Testis (tissue), 3 donors: ENCODE measurements around the gene TIAM1. TPM values are rescaled to one million over a fixed set of nuclear protein-coding genes. Genes with fewer than 3 reads are reported as not detected.

Experiments used
- DNase-seq: peaks from one replicate; pipeline ENCODE4 v3.0.0-alpha.2; 2019
- H3K27ac ChIP-seq, 2 donors: fragments of 200-600 bp; sonication (generic); one replicate each; pipeline ENCODE4 v1.5.1; 2019
- H3K27me3 ChIP-seq: fragments of 200-600 bp; sonication (generic); one replicate; pipeline ENCODE4 v1.5.1; 2019
- H3K36me3 ChIP-seq: fragments of 200-600 bp; sonication (generic); one replicate; pipeline ENCODE4 v1.5.1; 2017; ENCODE audit warnings: low read depth; ENCODE audit errors: missing control alignments
- H3K4me1 ChIP-seq: fragments of 200-600 bp; sonication (generic); one replicate; pipeline ENCODE4 v1.5.1; 2019
- H3K4me3 ChIP-seq, 2 donors: fragments of 200-600 bp; sonication (generic); one replicate each; pipeline ENCODE4 v1.5.1; 2017 to 2019
- H3K9me3 ChIP-seq: fragments of 200-600 bp; sonication (generic); one replicate; pipeline ENCODE4 v1.5.1; 2017
- POLR2A ChIP-seq: fragments of 450-650 bp; IDR thresholded peaks from one replicate; pipeline ENCODE4 v1.6.1; 2017; ENCODE audit warnings: antibody characterized with exemption, mild to moderate bottlenecking, moderate library complexity
- WGBS, 2 donors: methylation state at CpG; one replicate each; pipeline ENCODE4 v1.1.5; 2018; 5-methylcytosine and 5-hydroxymethylcytosine counted together
- intact Hi-C: fragments of 100-400 bp; cut with DNase I; formaldehyde crosslinking; loops from one replicate; pipeline ENCODE4 v1.15.1; 2023; ENCODE audit warnings: low total_unique reads
- polyA plus RNA-seq: library from polyadenylated mRNA; stranded (reverse); fragments of 350-450 nt; fragmentation: Illumina TruSeq; extraction: RNeasy Lipid Tissue Mini Kit (QIAGEN cat#74804); gene quantifications from one replicate; pipeline ENCODE4 v1.2.3, GENCODE V29; 2014; ENCODE audit warnings: low read depth, low replicate concordance; ENCODE audit not compliant: insufficient read depth
- total RNA-seq, 2 donors: library from RNA; depleted of rRNA; stranded (reverse); fragments of >200 nt; gene quantifications; one replicate each; pipeline ENCODE4 v1.2.3, GENCODE V29; 2016
- TF ChIP-seq, protein P1 (sequence below), 3 experiments: fragments of 450-650 bp in 2 of 3; fragments of 200-600 bp in 1 of 3; sonication (generic) in 1 of 3; IDR thresholded peaks; one replicate each; pipeline ENCODE4 v1.5.1; 2016 to 2019; ENCODE audit warnings: antibody characterized with exemption in 3 of 3, mild to moderate bottlenecking in 2 of 3, moderate library complexity in 1 of 3

TIAM1 gene
- total and polyA plus RNA-seq, 3 donors from 2014 or later, result 21.3 to 51.6 (median 34.6) TPM

DNA sequence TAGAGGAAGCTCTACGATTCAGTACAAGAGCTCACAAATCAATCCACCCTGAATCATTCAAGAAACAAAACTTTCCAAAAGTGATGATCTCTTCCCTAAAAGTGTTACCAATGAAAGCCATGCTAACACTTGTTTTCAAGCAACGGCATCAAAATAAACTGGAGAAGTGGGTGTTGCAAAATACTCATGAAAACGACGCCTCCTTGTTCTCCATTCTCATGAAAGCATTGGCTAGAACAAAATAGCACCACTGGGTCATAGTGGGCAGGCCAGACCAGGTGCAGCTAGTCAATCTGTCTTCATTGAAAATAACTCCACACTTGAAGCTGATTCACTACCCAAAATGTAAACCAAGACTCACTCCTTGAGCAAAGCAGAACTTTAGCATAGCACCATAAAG, 4.3 kb downstream of the TIAM1 start:
- TF ChIP-seq POLR2A, result no peak
- TF ChIP-seq, protein P1, sequence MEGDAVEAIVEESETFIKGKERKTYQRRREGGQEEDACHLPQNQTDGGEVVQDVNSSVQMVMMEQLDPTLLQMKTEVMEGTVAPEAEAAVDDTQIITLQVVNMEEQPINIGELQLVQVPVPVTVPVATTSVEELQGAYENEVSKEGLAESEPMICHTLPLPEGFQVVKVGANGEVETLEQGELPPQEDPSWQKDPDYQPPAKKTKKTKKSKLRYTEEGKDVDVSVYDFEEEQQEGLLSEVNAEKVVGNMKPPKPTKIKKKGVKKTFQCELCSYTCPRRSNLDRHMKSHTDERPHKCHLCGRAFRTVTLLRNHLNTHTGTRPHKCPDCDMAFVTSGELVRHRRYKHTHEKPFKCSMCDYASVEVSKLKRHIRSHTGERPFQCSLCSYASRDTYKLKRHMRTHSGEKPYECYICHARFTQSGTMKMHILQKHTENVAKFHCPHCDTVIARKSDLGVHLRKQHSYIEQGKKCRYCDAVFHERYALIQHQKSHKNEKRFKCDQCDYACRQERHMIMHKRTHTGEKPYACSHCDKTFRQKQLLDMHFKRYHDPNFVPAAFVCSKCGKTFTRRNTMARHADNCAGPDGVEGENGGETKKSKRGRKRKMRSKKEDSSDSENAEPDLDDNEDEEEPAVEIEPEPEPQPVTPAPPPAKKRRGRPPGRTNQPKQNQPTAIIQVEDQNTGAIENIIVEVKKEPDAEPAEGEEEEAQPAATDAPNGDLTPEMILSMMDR (IDR thresholded peaks at IDR 0.05), result no peak
- intact Hi-C loops, result no loop called here
- Histone ChIP-seq H3K9me3 (no peaks in the 10 kb centered on the region), H3K27ac (no peak overlapping the region), H3K4me1 (peaks cover 6% of the 10 kb centered on the region), H3K27me3 (no peaks in the 10 kb centered on the region), H3K36me3 (no peaks in the 10 kb centered on the region), H3K4me3 (no peak overlapping the region)
- WGBS, 2 donors, result 84 to 87% methylated on average over 4 of the region's 4 CpGs
- no peak for DNase-seq

DNA sequence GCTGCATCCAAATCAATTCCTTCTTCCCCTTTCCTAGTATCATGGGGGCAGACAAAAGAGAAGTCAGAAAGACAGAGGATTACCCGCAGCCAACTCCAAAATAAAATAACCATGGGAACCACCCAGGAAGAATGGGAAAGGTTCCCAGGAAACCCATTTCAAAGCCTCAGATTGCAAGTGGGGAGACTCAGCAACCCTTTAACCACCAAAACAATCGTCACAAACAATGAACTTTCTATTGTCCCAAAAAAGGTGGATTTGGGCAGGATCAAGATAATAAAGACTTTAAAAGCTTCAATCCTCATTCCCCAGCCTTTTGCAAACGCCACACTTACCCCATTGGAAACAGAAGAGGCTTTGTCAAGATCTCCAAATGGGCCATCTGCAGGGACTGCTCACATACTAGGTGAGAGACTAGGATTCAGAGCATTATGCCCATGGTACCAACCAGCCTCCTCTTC, 5.1 kb downstream of the TIAM1 start:
- intact Hi-C loops, result no loop called here
- no peak for TF ChIP-seq POLR2A
- TF ChIP-seq, protein P1 (IDR thresholded peaks at IDR 0.05), result no peak
- WGBS, 2 donors, result 76% methylated on average over 3 of the region's 3 CpGs
- Histone ChIP-seq H3K27me3 (no peaks in the 10 kb centered on the region), H3K4me3 (no peak overlapping the region), H3K9me3 (no peaks in the 10 kb centered on the region), H3K36me3 (no peaks in the 10 kb centered on the region), H3K27ac (no peak overlapping the region), H3K4me1 (no peaks in the 10 kb centered on the region)
- DNase-seq, result no peak

DNA sequence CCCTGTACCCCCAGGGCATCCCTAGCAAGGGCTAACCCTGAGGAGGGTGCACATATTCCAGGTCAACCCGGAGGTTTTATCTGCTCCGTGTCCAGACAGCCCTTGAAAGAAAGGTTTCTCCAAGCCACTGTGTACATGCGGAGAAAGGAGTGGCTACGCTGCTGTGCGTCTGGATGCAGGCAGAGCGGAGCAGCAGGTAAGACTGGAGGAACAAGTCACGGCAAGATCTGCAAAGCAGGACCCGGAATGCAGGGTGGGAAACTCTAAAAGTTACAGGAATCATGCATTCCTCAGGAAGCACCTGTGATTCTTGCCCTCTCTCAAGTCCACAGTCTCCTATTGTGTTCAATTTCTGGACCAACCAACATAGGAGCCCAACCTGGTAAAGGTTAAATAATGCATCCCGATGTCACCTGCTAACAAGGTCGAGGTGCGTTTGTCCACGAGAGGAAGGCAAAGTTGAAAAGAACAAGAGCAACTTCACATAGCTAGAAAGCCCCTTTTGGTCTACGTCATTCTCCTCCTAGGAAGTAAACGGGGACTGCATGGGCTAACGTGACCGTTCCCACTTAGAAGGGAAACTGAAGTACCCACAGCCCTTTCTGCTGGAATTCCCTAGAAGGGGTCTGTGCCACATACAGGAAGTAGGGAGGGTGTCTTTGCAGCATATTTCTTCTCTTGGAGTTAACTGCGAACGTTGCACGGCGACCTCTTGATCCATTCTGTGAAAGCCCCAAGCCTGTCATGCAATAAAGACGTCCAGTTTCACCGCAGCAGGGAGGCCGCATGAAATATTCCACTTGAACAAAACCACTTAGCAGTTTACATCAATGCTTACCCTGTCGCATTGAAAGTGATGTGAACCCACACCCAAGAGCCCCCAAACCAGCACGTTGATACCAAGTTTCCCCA, 5.8 kb downstream of the TIAM1 start:
- DNase-seq, result no peak
- no peaks in the 10 kb centered on the region for H3K4me1 ChIP-seq
- TF ChIP-seq POLR2A, result no peak
- TF ChIP-seq, protein P1 (IDR thresholded peaks at IDR 0.05), result no peak
- no peaks in the 10 kb centered on the region for H3K9me3 ChIP-seq
- H3K4me3 ChIP-seq, result no peak overlapping the region
- H3K27ac ChIP-seq, result no peak overlapping the region
- H3K27me3 ChIP-seq, result no peaks in the 10 kb centered on the region
- intact Hi-C loops, result no loop called here
- 83 to 85% methylated on average over 25 of the region's 25 CpGs for WGBS, 2 donors
- H3K36me3 ChIP-seq, result no peaks in the 10 kb centered on the region

DNA sequence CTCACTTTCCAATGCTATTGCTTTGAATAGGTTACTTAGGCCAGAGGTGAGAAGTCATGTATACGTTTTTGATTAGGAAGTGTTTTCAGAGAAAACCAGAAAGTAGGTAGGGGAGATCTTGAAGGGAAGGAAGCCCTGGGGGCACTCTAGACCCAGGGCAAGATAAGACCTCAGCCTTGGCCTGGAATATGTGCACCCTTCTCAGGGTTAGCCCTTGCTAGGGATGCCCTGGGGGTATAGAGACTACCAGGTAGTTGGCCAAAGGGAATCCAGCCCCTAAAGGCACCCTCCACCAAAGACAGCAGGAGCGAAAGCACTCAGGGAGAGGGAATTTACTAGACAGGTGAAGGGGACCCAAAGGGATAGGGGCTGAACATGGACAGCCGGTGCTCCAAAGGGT, 7.0 kb downstream of the TIAM1 start:
- H3K4me3 ChIP-seq, result no peak overlapping the region
- intact Hi-C loops, result no loop called here
- H3K9me3 ChIP-seq, result no peaks in the 10 kb centered on the region
- H3K27ac ChIP-seq, result no peak overlapping the region
- H3K4me1 ChIP-seq, result no peaks in the 10 kb centered on the region
- 87 to 92% methylated on average over 3 of the region's 3 CpGs for WGBS, 2 donors
- no peak for DNase-seq
- no peak for TF ChIP-seq POLR2A
- TF ChIP-seq, protein P1 (IDR thresholded peaks at IDR 0.05), result no peak
- no peaks in the 10 kb centered on the region for H3K36me3 ChIP-seq
- no peaks in the 10 kb centered on the region for H3K27me3 ChIP-seq

DNA sequence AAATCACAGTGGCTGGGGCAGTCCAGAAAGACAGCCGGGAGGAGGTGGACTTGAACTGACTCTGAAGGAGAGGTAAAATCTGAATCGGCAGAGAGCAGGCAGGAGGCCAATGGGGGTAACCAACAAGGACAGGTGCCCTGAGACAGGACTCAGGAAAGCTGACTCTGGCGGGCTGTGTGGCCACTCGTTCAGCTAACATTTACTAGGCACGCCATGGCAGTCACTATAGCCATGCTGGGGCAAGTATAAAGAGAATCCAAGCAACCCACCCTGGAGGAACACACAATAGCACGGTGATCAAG, 7.4 kb downstream of the TIAM1 start:
- Histone ChIP-seq H3K36me3 (no peaks in the 10 kb centered on the region), H3K27me3 (no peaks in the 10 kb centered on the region), H3K4me3 (no peak overlapping the region), H3K27ac (no peak overlapping the region), H3K9me3 (no peaks in the 10 kb centered on the region), H3K4me1 (no peaks in the 10 kb centered on the region)
- TF ChIP-seq POLR2A, result no peak
- TF ChIP-seq, protein P1 (IDR thresholded peaks at IDR 0.05), result no peak
- WGBS, 2 donors, result 87 to 96% methylated on average over 6 of the region's 6 CpGs
- intact Hi-C loops, result no loop called here
- DNase-seq, result no peak
